ENCODE results near the gene CCL20. TPM values are rescaled to one million over a fixed set of nuclear protein-coding genes. Genes with fewer than 3 reads are reported as not detected.

The CCL20 gene
- total and polyA plus RNA-seq, 2 of the 13 experiments (the other 11 are each of a cell fraction or from before 2014, with no cell fraction given): 223 to 903 TPM

GRCh38 chr2:227817850-227818674 is 4.4 kb downstream of the CCL20 start (continued):
- 0 out of 2 replicates have a peak, but pooled peaks have one; percentile 12 for TF ChIP-seq ZFP41 (CRISPR knock-in tag; IDR thresholded peaks at IDR 0.05; ENCODE audit: borderline replicate concordance)
- TF ChIP-seq, protein P1, sequence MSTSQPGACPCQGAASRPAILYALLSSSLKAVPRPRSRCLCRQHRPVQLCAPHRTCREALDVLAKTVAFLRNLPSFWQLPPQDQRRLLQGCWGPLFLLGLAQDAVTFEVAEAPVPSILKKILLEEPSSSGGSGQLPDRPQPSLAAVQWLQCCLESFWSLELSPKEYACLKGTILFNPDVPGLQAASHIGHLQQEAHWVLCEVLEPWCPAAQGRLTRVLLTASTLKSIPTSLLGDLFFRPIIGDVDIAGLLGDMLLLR (CRISPR knock-in tag; IDR thresholded peaks at IDR 0.05): no peak
- peak; percentile 77; the same call in 1 of the 2 replicates for TF ChIP-seq ZFP36L1 (CRISPR knock-in tag; IDR thresholded peaks at IDR 0.05)
- TF ChIP-seq GLI4 (CRISPR knock-in tag; IDR thresholded peaks at IDR 0.05; ENCODE audit: borderline replicate concordance): 0 out of 2 replicates have a peak, but pooled peaks have one; percentile 67
- TF ChIP-seq, protein P2, sequence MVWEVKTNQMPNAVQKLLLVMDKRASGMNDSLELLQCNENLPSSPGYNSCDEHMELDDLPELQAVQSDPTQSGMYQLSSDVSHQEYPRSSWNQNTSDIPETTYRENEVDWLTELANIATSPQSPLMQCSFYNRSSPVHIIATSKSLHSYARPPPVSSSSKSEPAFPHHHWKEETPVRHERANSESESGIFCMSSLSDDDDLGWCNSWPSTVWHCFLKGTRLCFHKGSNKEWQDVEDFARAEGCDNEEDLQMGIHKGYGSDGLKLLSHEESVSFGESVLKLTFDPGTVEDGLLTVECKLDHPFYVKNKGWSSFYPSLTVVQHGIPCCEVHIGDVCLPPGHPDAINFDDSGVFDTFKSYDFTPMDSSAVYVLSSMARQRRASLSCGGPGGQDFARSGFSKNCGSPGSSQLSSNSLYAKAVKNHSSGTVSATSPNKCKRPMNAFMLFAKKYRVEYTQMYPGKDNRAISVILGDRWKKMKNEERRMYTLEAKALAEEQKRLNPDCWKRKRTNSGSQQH (CRISPR knock-in tag; IDR thresholded peaks at IDR 0.05; ENCODE audit: low read depth): peak; percentile 92
- TF ChIP-seq PHF8 (CRISPR knock-in tag; IDR thresholded peaks at IDR 0.05): no peak
- TF ChIP-seq, protein P3, sequence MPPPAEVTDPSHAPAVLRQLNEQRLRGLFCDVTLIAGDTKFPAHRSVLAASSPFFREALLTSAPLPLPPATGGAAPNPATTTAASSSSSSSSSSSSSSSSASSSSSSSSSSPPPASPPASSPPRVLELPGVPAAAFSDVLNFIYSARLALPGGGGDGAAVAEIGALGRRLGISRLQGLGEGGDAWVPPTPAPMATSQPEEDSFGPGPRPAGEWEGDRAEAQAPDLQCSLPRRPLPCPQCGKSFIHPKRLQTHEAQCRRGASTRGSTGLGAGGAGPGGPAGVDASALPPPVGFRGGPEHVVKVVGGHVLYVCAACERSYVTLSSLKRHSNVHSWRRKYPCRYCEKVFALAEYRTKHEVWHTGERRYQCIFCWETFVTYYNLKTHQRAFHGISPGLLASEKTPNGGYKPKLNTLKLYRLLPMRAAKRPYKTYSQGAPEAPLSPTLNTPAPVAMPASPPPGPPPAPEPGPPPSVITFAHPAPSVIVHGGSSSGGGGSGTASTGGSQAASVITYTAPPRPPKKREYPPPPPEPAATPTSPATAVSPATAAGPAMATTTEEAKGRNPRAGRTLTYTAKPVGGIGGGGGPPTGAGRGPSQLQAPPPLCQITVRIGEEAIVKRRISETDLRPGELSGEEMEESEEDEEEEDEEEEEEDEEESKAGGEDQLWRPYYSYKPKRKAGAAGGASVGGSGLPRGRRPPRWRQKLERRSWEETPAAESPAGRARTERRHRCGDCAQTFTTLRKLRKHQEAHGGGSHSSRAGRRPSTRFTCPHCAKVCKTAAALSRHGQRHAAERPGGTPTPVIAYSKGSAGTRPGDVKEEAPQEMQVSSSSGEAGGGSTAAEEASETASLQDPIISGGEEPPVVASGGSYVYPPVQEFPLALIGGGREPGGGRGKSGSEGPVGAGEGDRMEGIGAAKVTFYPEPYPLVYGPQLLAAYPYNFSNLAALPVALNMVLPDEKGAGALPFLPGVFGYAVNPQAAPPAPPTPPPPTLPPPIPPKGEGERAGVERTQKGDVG (CRISPR knock-in tag; IDR thresholded peaks at IDR 0.05; ENCODE audit: borderline replicate concordance): no peak; the same call in 1 of the 2 replicates
- TF ChIP-seq ZBTB20 (CRISPR knock-in tag; IDR thresholded peaks at IDR 0.05; ENCODE audit: borderline replicate concordance, low read depth): peak; percentile 47; the same call in 1 of the 2 replicates
- TF ChIP-seq SALL2 (CRISPR knock-in tag; IDR thresholded peaks at IDR 0.05): no peak
- no peak for TF ChIP-seq ZNF678 (CRISPR knock-in tag; IDR thresholded peaks at IDR 0.05)
- no peak for TF ChIP-seq ZFP1 (CRISPR knock-in tag; IDR thresholded peaks at IDR 0.05)
- TF ChIP-seq ZNF496 (CRISPR knock-in tag; IDR thresholded peaks at IDR 0.05; ENCODE audit: insufficient replicate concordance): no peak
- no peak for TF ChIP-seq ZNF317 (CRISPR knock-in tag; IDR thresholded peaks at IDR 0.05)
- no peak for TF ChIP-seq GZF1 (CRISPR knock-in tag; IDR thresholded peaks at IDR 0.05)
- peak; percentile 45; the same call in 1 of the 2 replicates for TF ChIP-seq HOXA5 (CRISPR knock-in tag; IDR thresholded peaks at IDR 0.05)
- no peak for TF ChIP-seq ZBTB1 (CRISPR knock-in tag; IDR thresholded peaks at IDR 0.05; ENCODE audit: borderline replicate concordance)
- TF ChIP-seq RFXANK (CRISPR knock-in tag; IDR thresholded peaks at IDR 0.05): no peak
- peak; percentile 93 for TF ChIP-seq PAF1 (CRISPR knock-in tag; IDR thresholded peaks at IDR 0.05)
- no peak for TF ChIP-seq SYNCRIP (IDR thresholded peaks at IDR 0.05; ENCODE audit: insufficient read depth, low read depth, low read length)
- 0 out of 2 replicates have a peak, but pooled peaks have one; percentile 27 for TF ChIP-seq SMYD3 (CRISPR knock-in tag; IDR thresholded peaks at IDR 0.05)
- TF ChIP-seq SIN3B (IDR thresholded peaks at IDR 0.05; ENCODE audit: low read length): no peak
- TF ChIP-seq, protein P4, sequence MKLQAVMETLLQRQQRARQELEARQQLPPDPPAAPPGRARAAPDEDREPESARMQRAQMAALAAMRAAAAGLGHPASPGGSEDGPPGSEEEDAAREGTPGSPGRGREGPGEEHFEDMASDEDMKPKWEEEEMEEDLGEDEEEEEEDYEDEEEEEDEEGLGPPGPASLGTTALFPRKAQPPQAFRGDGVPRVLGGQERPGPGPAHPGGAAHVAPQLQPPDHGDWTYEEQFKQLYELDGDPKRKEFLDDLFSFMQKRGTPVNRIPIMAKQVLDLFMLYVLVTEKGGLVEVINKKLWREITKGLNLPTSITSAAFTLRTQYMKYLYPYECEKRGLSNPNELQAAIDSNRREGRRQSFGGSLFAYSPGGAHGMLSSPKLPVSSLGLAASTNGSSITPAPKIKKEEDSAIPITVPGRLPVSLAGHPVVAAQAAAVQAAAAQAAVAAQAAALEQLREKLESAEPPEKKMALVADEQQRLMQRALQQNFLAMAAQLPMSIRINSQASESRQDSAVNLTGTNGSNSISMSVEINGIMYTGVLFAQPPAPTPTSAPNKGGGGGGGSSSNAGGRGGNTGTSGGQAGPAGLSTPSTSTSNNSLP (IDR thresholded peaks at IDR 0.05; ENCODE audit: low read depth, low read length): peak; percentile 82
- TF ChIP-seq MXI1 (IDR thresholded peaks at IDR 0.05; ENCODE audit: borderline replicate concordance, low read depth, low read length): peak; percentile 30; the same call in 1 of the 3 replicates
- peak; percentile 93 for TF ChIP-seq FLYWCH1 (CRISPR knock-in tag; IDR thresholded peaks at IDR 0.05)
